OCI-LY7 (cell line): ENCODE results near the gene RCN2.

ENCODE experiments used
- EZH2phosphoT487 ChIP-seq: fragments of 200-600 bp; sonication (generic); IDR thresholded peaks from 2 replicates; pipeline ENCODE4 v1.6.1; 2018; ENCODE audit warnings: low read depth, borderline replicate concordance, mild to moderate bottlenecking, mixed run types, antibody characterized with exemption, low read length, moderate library complexity, mixed read lengths
- TF ChIP-seq, protein P1 (sequence below): fragments of 200-600 bp; sonication (generic); conservative IDR thresholded peaks from 2 replicates; pipeline ENCODE4 v1.5.1; 2014; ENCODE audit warnings: mild to moderate bottlenecking, antibody characterized with exemption, low read length, moderate library complexity, mixed read lengths

DNA sequence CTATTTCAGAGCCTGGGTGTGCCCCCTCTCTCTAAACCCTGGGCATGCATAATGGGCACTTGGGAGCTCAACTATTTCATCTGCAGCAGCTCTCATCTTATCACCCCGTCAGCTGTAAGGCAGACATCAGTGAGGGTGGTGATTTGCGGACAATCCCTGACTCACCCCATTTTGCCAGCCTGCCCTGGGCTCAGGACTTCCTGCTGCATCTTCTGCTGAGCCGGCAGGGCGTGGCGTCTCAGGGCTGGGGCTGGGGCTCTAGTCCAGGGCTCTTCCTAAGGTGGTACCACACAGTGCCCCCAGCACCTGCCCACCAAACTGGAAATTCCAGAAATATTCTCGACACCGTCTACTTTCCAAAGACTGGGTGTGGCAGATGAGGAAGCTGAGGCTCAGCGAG lies 62.5 kb downstream of the RCN2 start:
- TF ChIP-seq, protein P1, sequence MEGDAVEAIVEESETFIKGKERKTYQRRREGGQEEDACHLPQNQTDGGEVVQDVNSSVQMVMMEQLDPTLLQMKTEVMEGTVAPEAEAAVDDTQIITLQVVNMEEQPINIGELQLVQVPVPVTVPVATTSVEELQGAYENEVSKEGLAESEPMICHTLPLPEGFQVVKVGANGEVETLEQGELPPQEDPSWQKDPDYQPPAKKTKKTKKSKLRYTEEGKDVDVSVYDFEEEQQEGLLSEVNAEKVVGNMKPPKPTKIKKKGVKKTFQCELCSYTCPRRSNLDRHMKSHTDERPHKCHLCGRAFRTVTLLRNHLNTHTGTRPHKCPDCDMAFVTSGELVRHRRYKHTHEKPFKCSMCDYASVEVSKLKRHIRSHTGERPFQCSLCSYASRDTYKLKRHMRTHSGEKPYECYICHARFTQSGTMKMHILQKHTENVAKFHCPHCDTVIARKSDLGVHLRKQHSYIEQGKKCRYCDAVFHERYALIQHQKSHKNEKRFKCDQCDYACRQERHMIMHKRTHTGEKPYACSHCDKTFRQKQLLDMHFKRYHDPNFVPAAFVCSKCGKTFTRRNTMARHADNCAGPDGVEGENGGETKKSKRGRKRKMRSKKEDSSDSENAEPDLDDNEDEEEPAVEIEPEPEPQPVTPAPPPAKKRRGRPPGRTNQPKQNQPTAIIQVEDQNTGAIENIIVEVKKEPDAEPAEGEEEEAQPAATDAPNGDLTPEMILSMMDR: no peak
- TF ChIP-seq EZH2phosphoT487: no peak
